H1 (cell line): ENCODE measurements around the gene NET1. TPM values are rescaled to one million over a fixed set of nuclear protein-coding genes. Genes with fewer than 3 reads are reported as not detected.
A peak's percentile ranks its signal among the peaks of the same experiment; 100 is the strongest.

ENCODE experiments used
- CTCF ChIA-PET: fragments of 300-600 bp; sonication (Branson Sonifier 250); formaldehyde crosslinking; loops from one replicate; lab custom pipeline; 2021; ENCODE audit not compliant: partially characterized antibody; lab: Charles Lee
- POLR2A ChIA-PET: fragments of 300-600 bp; sonication (Branson Sonifier 250); formaldehyde crosslinking; loops from one replicate; lab custom pipeline; 2021; ENCODE audit warnings: inconsistent platforms; ENCODE audit not compliant: partially characterized antibody; lab: Charles Lee
- DNase-seq, 2 experiments: peaks; one replicate each; pipeline versions ENCODE4 v3.0.0 to v3.0.0-alpha.2; 2010 to 2022; ENCODE audit warnings: low spot score in 2 of 2, low read depth in 1 of 2, mixed read lengths in 1 of 2
- FAIRE-seq: peaks from 2 replicates; lab custom pipeline; 2011; peaks lifted over from hg19 to GRCh38; lab: Jason Lieb, UNC
- H2AFZ ChIP-seq: 2 replicates; pipeline ENCODE4 v1.8.1; 2012; ENCODE audit warnings: low read length, inconsistent platforms
- H2AK5ac ChIP-seq: 2 replicates; pipeline ENCODE4 v1.6.1; 2013; ENCODE audit warnings: low read depth, low read length
- H2BK120ac ChIP-seq: replicated peaks from 2 replicates; pipeline ENCODE3; 2013; ENCODE audit warnings: low read depth, low read length, inconsistent platforms
- H2BK12ac ChIP-seq: 2 replicates; pipeline ENCODE4 v1.6.1; 2013; ENCODE audit warnings: low read depth, low read length
- H2BK15ac ChIP-seq: 2 replicates; pipeline ENCODE4 v1.6.1; 2013; ENCODE audit warnings: low read length
- H2BK20ac ChIP-seq: 2 replicates; pipeline ENCODE4 v1.6.1; 2013; ENCODE audit warnings: low read length
- H2BK5ac ChIP-seq: 2 replicates; pipeline ENCODE4 v1.6.1; 2013; ENCODE audit warnings: low read depth, low read length
- H3K14ac ChIP-seq: 2 replicates; pipeline ENCODE4 v1.6.1; 2013; ENCODE audit warnings: inconsistent platforms; ENCODE audit not compliant: insufficient read length
- H3K18ac ChIP-seq: 2 replicates; pipeline ENCODE4 v1.6.1; 2013; ENCODE audit warnings: low read length; ENCODE audit errors: extremely low read depth
- H3K23ac ChIP-seq: 2 replicates; pipeline ENCODE4 v1.6.1; 2013; ENCODE audit warnings: inconsistent platforms; ENCODE audit not compliant: insufficient read length
- H3K23me2 ChIP-seq: 2 replicates; pipeline ENCODE4 v1.6.1; 2013; ENCODE audit warnings: low read depth, low read length
- H3K27ac ChIP-seq: 2 replicates; pipeline ENCODE4 v1.6.1; 2011; ENCODE audit warnings: low read depth, low read length, inconsistent platforms
- H3K27me3 ChIP-seq, 4 experiments: replicated peaks in 1 of 4; 1 replicate in 1 of 4; 2 replicates in 3 of 4; pipeline versions ENCODE4 v1.6.1 to v1.8.1; 2011 to 2013; ENCODE audit warnings: low read length in 3 of 4, mild to moderate bottlenecking in 3 of 4, inconsistent platforms in 2 of 4, mixed read lengths in 2 of 4, moderate library complexity in 1 of 4; ENCODE audit not compliant: control insufficient read depth in 3 of 4, insufficient read depth in 3 of 4; ENCODE audit errors: extremely low read depth in 1 of 4
- H3K36me3 ChIP-seq, 4 experiments: 2 replicates each; pipeline versions ENCODE4 v1.6.1 to v1.8.1; 2011 to 2013; ENCODE audit warnings: mild to moderate bottlenecking in 4 of 4, low read length in 3 of 4, moderate library complexity in 2 of 4, control low read depth in 1 of 4, inconsistent platforms in 1 of 4; ENCODE audit not compliant: insufficient read depth in 4 of 4, control insufficient read depth in 2 of 4
- H3K4ac ChIP-seq: replicated peaks from 2 replicates; pipeline ENCODE3; 2013; ENCODE audit warnings: low read length, low read depth, mixed read lengths, inconsistent platforms; ENCODE audit not compliant: insufficient read length
- H3K4me1 ChIP-seq, 4 experiments: replicated peaks in 1 of 4; 1 replicate in 1 of 4; 2 replicates in 3 of 4; pipeline versions ENCODE4 v1.6.1 to v1.8.1; 2011 to 2013; ENCODE audit warnings: low read length in 3 of 4, inconsistent platforms in 2 of 4, mixed read lengths in 1 of 4; ENCODE audit not compliant: insufficient read depth in 4 of 4, control insufficient read depth in 3 of 4
- H3K4me2 ChIP-seq, 2 experiments: 2 replicates each; pipeline versions ENCODE4 v1.6.1 to v1.8.1; 2011 to 2013; ENCODE audit warnings: low read depth in 2 of 2, low read length in 2 of 2, control low read depth in 1 of 2, inconsistent platforms in 1 of 2, mild to moderate bottlenecking in 1 of 2; ENCODE audit not compliant: insufficient read depth in 1 of 2
- H3K4me3 ChIP-seq, 4 experiments: fragments of 200-600, 300-600 bp in 1 of 4; sonication (generic), shearing (Covaris generic), sonication (Bioruptor Twin) in 1 of 4; 2 replicates each; pipeline versions ENCODE4 v1.5.1 to v1.8.1; 2011 to 2016; ENCODE audit warnings: low read length in 4 of 4, low read depth in 3 of 4, control low read depth in 2 of 4, inconsistent platforms in 2 of 4, mild to moderate bottlenecking in 2 of 4, mixed read lengths in 1 of 4, moderate library complexity in 1 of 4; ENCODE audit not compliant: insufficient read depth in 2 of 4; ENCODE audit errors: extremely low read depth in 1 of 4
- H3K56ac ChIP-seq: replicated peaks from 2 replicates; pipeline ENCODE3; 2013; ENCODE audit warnings: low read depth, mild to moderate bottlenecking, mixed read lengths, low read length, inconsistent platforms; ENCODE audit not compliant: insufficient read length
- H3K79me1 ChIP-seq: 2 replicates; pipeline ENCODE4 v1.6.1; 2013; ENCODE audit warnings: low read depth, low read length, control low read depth
- H3K79me2 ChIP-seq, 2 experiments: 2 replicates each; pipeline versions ENCODE4 v1.6.1 to v1.8.1; 2012 to 2013; ENCODE audit warnings: low read length in 2 of 2, mild to moderate bottlenecking in 2 of 2, inconsistent platforms in 1 of 2; ENCODE audit not compliant: insufficient read depth in 2 of 2, control insufficient read depth in 1 of 2
- H3K9ac ChIP-seq, 4 experiments: replicated peaks in 1 of 4; 1 replicate in 1 of 4; 2 replicates in 3 of 4; pipeline versions ENCODE4 v1.6.1 to v1.8.1; 2011 to 2013; ENCODE audit warnings: low read depth in 3 of 4, low read length in 3 of 4, control low read depth in 2 of 4, mild to moderate bottlenecking in 2 of 4, moderate library complexity in 2 of 4, inconsistent platforms in 1 of 4; ENCODE audit errors: extremely low read depth in 1 of 4
- H3K9me3 ChIP-seq, 2 experiments: 2 replicates each; pipeline versions ENCODE4 v1.6.1 to v1.8.1; 2012 to 2013; ENCODE audit warnings: mild to moderate bottlenecking in 2 of 2, moderate library complexity in 2 of 2, control low read depth in 1 of 2, inconsistent platforms in 1 of 2, low read depth in 1 of 2, low read length in 1 of 2, mixed read lengths in 1 of 2; ENCODE audit not compliant: insufficient read depth in 2 of 2
- H4K20me1 ChIP-seq, 2 experiments: replicated peaks in 1 of 2; 2 replicates each; pipeline versions ENCODE3 to v1.8.1; 2011 to 2013; ENCODE audit warnings: inconsistent platforms in 2 of 2, low read length in 2 of 2, mild to moderate bottlenecking in 1 of 2; ENCODE audit not compliant: insufficient read depth in 2 of 2, control insufficient read depth in 1 of 2
- H4K5ac ChIP-seq: 2 replicates; pipeline ENCODE4 v1.6.1; 2013; ENCODE audit warnings: low read length, low read depth, mixed read lengths, inconsistent platforms; ENCODE audit not compliant: insufficient read length
- H4K8ac ChIP-seq: 2 replicates; pipeline ENCODE4 v1.8.0; 2013; ENCODE audit warnings: mild to moderate bottlenecking, moderate library complexity, low read length, inconsistent platforms; ENCODE audit not compliant: insufficient read depth; ENCODE audit errors: extremely low read depth
- H4K91ac ChIP-seq: replicated peaks from 2 replicates; pipeline ENCODE3; 2013; ENCODE audit warnings: low read length, mixed read lengths, inconsistent platforms; ENCODE audit not compliant: insufficient read length
- BCL11A ChIP-seq, 2 experiments: IDR thresholded peaks; one replicate each; pipeline ENCODE4 v1.6.1; 2011; ENCODE audit warnings: low read depth in 2 of 2, low read length in 2 of 2, mild to moderate bottlenecking in 2 of 2
- CHD1 ChIP-seq: IDR thresholded peaks from 2 replicates; pipeline ENCODE4 v1.6.1; 2012; ENCODE audit warnings: low read depth, low read length, improper control_type of control experiment
- EGR1 ChIP-seq: IDR thresholded peaks from 2 replicates; pipeline ENCODE4 v1.6.1; 2011; ENCODE audit warnings: low read depth, low read length, borderline replicate concordance
- EZH2 ChIP-seq: fragments of 200-600 bp; sonication (generic); IDR thresholded peaks from 2 replicates; pipeline ENCODE4 v1.7.1; 2012; ENCODE audit warnings: low read depth, mild to moderate bottlenecking, moderate library complexity, low read length, inconsistent platforms; ENCODE audit not compliant: severe bottlenecking
- FOSL1 ChIP-seq: IDR thresholded peaks from 2 replicates; pipeline ENCODE4 v1.6.1; 2011; ENCODE audit warnings: mild to moderate bottlenecking, low read depth, low read length, moderate library complexity; ENCODE audit not compliant: insufficient read depth
- KDM1A ChIP-seq: fragments of 200-600, 300-600 bp; sonication (generic); IDR thresholded peaks from 2 replicates; pipeline ENCODE4 v1.7.1; 2016; ENCODE audit warnings: mild to moderate bottlenecking, low read length, borderline replicate concordance
- NRF1 ChIP-seq: IDR thresholded peaks from 2 replicates; pipeline ENCODE4 v1.6.1; 2011; ENCODE audit warnings: mild to moderate bottlenecking, low read depth, low read length, improper control_type of control experiment
- PHF8 ChIP-seq: fragments of 200-600 bp; sonication (generic); conservative IDR thresholded peaks from 2 replicates; pipeline ENCODE4 v1.7.1; 2012; ENCODE audit warnings: low read depth, mild to moderate bottlenecking, inconsistent platforms, low read length, moderate library complexity
- RAD21 ChIP-seq, 2 experiments: IDR thresholded peaks in 1 of 2; conservative IDR thresholded peaks in 1 of 2; 2 replicates each; pipeline ENCODE4 v1.6.1; 2011; ENCODE audit warnings: low read depth in 2 of 2, low read length in 2 of 2, improper control_type of control experiment in 1 of 2, inconsistent platforms in 1 of 2, mild to moderate bottlenecking in 1 of 2, moderate library complexity in 1 of 2
- SIN3A ChIP-seq, 2 experiments: IDR thresholded peaks in 1 of 2; conservative IDR thresholded peaks in 1 of 2; 2 replicates each; pipeline ENCODE4 v1.6.1; 2011 to 2012; ENCODE audit warnings: low read length in 2 of 2, improper control_type of control experiment in 1 of 2, low read depth in 1 of 2, mild to moderate bottlenecking in 1 of 2
- SIX5 ChIP-seq: IDR thresholded peaks from 2 replicates; pipeline ENCODE4 v1.6.1; 2011; ENCODE audit warnings: mild to moderate bottlenecking, low read depth, low read length
- SP1 ChIP-seq: IDR thresholded peaks from 2 replicates; pipeline ENCODE4 v1.6.1; 2011; ENCODE audit warnings: low read depth, low read length
- TCF12 ChIP-seq: IDR thresholded peaks from 2 replicates; pipeline ENCODE4 v1.6.1; 2011; ENCODE audit warnings: low read depth, mild to moderate bottlenecking, low read length
- WGBS, 2 experiments: shearing (Covaris generic) in 1 of 2; methylation state at CpG; one replicate each; pipeline versions ENCODE4 v1.1.6 to v1.1.7; 2013 to 2015; ENCODE audit warnings: low lambda C conversion rate in 2 of 2, mixed read lengths in 2 of 2, inconsistent platforms in 1 of 2, low coverage in 1 of 2, missing lambda C conversion rate in 1 of 2; ENCODE audit not compliant: insufficient replicate concordance in 2 of 2, insufficient coverage in 1 of 2, insufficient read length in 1 of 2; ENCODE audit errors: extremely low coverage in 1 of 2, missing lambda C conversion rate in 1 of 2; 5-methylcytosine and 5-hydroxymethylcytosine counted together
- polyA plus RNA-seq, 7 experiments: library from polyadenylated mRNA; depleted of rRNA in 3 of 7; stranded (reverse) in 5 of 7; unstranded in 2 of 7; fragments of >200 nt in 5 of 7; fragments of 200-250 nt in 2 of 7; gene quantifications; 1 replicate in 5 of 7; 2 replicates in 1 of 7; 4 replicates in 1 of 7; pipeline versions ENCODE4 v1.2.1 to v1.2.3, GENCODE V29; 2011 to 2013; ENCODE audit warnings: missing spikeins in 2 of 7, mixed read lengths in 2 of 7
- total RNA-seq: library from RNA; stranded (reverse); fragmentation: NEBNext Ultra II Directional; extraction: Animal tissue kit (Norgen Biotek cat#: 25700); gene quantifications from 2 replicates; pipeline ENCODE4 v1.2.1, GENCODE V29; 2021
- TF ChIP-seq, protein P1 (sequence below): IDR thresholded peaks from 2 replicates; pipeline ENCODE4 v1.6.1; 2012; ENCODE audit warnings: inconsistent platforms

The NET1 gene
- total and polyA plus RNA-seq, 2 of the 8 experiments (the other 6 are each of a cell fraction or from before 2014, with no cell fraction given), result 21.5 to 117 TPM

DNA sequence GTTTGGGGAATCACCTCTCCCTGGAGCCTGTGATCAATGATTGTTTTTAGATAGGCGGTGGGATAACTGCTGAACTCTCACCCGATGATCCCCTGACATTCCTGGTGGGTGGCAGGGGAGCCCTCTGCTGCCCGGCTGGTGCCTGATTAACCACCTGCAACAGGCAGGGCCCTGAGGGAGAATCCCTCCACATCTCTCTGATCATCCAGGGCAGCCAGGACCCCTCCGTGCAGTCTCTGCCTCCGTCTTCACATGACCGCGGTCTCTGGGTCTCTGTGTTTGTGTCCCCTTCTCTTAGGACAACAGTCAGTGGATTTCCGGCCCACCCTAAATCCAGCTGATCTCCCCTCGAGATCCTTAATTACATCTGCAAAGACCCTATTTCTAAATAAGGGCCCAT is 69.7 kb downstream of the NET1 start:
- H3K4me3 ChIP-seq, result no peak overlapping the region
- H3K9me3 ChIP-seq, result no peaks in the 10 kb centered on the region
- FAIRE-seq (no peak), DNase-seq (no peak)
- peak overlapping the region; percentile 4; the same call in 1 of the 2 replicates for H2AK5ac ChIP-seq
- no peaks in the 10 kb centered on the region for H3K36me3 ChIP-seq
- H3K23ac ChIP-seq, result no peak overlapping the region
- no peak overlapping the region for H3K14ac ChIP-seq
- ChIA-PET CTCF (no interaction called here), POLR2A (no interaction called here)
- H3K27me3 ChIP-seq, result no peaks in the 10 kb centered on the region
- no peak overlapping the region for H4K5ac ChIP-seq
- H3K23me2 ChIP-seq, result no peaks in the 10 kb centered on the region
- no peak overlapping the region for H2BK20ac ChIP-seq
- no peaks in the 10 kb centered on the region for H3K79me1 ChIP-seq
- no peak overlapping the region for H2BK120ac ChIP-seq
- no peak overlapping the region; the same call in 1 of the 2 replicates for H4K8ac ChIP-seq
- H2BK5ac ChIP-seq, result no peak overlapping the region; the same call in 1 of the 2 replicates
- no peak overlapping the region for H2AFZ ChIP-seq
- no peak overlapping the region for H4K91ac ChIP-seq
- no peak overlapping the region for H3K27ac ChIP-seq
- no peak overlapping the region for H3K4ac ChIP-seq
- no peak overlapping the region for H3K18ac ChIP-seq
- WGBS, 2 experiments, result 87% methylated on average over 9 of the region's 9 CpGs; no CpG with 5 or more reads in 1 of the 2 experiments
- H2BK15ac ChIP-seq, result peak overlapping the region; percentile 72; the same call in 1 of the 2 replicates
- H3K56ac ChIP-seq, result no peak overlapping the region
- no peak overlapping the region for H3K9ac ChIP-seq
- H3K4me1 ChIP-seq, result peaks cover 2 to 17% (median 8%) of the 10 kb centered on the region in 4 experiments
- no peak overlapping the region for H3K4me2 ChIP-seq
- H4K20me1 ChIP-seq, result no peaks in the 10 kb centered on the region
- no peaks in the 10 kb centered on the region for H3K79me2 ChIP-seq
- peak overlapping the region; percentile 39; the same call in 1 of the 2 replicates for H2BK12ac ChIP-seq
- TF ChIP-seq EGR1 (no peak), RAD21 (IDR thresholded peaks at IDR 0.05 in 1 of 2, conservative IDR thresholded peaks at IDR 0.05 in 1 of 2; ENCODE audit: low read depth in 2 of 2, low read length in 2 of 2) (no peak), BCL11A (IDR thresholded peaks at IDR 0.05; ENCODE audit: low read depth in 2 of 2, low read length in 2 of 2) (no peak), TCF12 (no peak), SIX5 (no peak), FOSL1 (no peak), EZH2 (no peak), PHF8 (no peak), KDM1A (no peak), SP1 (no peak), SIN3A (conservative IDR thresholded peaks at IDR 0.05 in 1 of 2, IDR thresholded peaks at IDR 0.05 in 1 of 2; ENCODE audit: low read depth in 1 of 2, low read length in 2 of 2) (no peak), CHD1 (no peak), NRF1 (no peak)
- TF ChIP-seq, protein P1, sequence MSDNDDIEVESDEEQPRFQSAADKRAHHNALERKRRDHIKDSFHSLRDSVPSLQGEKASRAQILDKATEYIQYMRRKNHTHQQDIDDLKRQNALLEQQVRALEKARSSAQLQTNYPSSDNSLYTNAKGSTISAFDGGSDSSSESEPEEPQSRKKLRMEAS, result no peak
